Smooth muscle cell (in vitro differentiated cells): ENCODE measurements around the gene OMG. TPM values are rescaled to one million over a fixed set of nuclear protein-coding genes. Genes with fewer than 3 reads are reported as not detected.

Source experiments
- DNase-seq: peaks from one replicate; lab custom pipeline; 2025; ENCODE audit not compliant: unreplicated experiment; lab: John Stamatoyannopoulos, UW
- H2AFZ ChIP-seq: fragments of 200-600 bp; sonication (generic); 2 replicates; pipeline ENCODE4 v1.6.0; 2016; ENCODE audit warnings: antibody characterized with exemption, low read depth, mild to moderate bottlenecking
- H3F3A ChIP-seq: fragments of 200-600 bp; sonication (generic); 2 replicates; pipeline ENCODE4 v1.6.0; 2017; ENCODE audit warnings: antibody characterized with exemption, low read depth
- H3K27ac ChIP-seq: fragments of 200-600 bp; sonication (generic); 2 replicates; pipeline ENCODE4 v1.5.1; 2016; ENCODE audit warnings: low read depth, mild to moderate bottlenecking
- H3K27me3 ChIP-seq: fragments of 200-600 bp; sonication (generic); 2 replicates; pipeline ENCODE4 v1.6.1; 2016; ENCODE audit warnings: low read depth, mild to moderate bottlenecking
- H3K36me3 ChIP-seq: fragments of 200-600 bp; sonication (generic); 2 replicates; pipeline ENCODE4 v1.5.1; 2016; ENCODE audit warnings: low read depth
- H3K4me1 ChIP-seq: fragments of 200-600 bp; sonication (generic); 2 replicates; pipeline ENCODE4 v1.5.1; 2016; ENCODE audit warnings: low read depth
- H3K4me2 ChIP-seq: fragments of 200-600 bp; sonication (generic); 2 replicates; pipeline ENCODE4 v1.6.0; 2016; ENCODE audit warnings: mild to moderate bottlenecking
- H3K4me3 ChIP-seq: fragments of 200-600 bp; sonication (generic); 2 replicates; pipeline ENCODE4 v1.5.1; 2016; ENCODE audit warnings: mild to moderate bottlenecking
- H3K79me2 ChIP-seq: fragments of 200-600 bp; sonication (generic); 2 replicates; pipeline ENCODE4 v1.6.0; 2016; ENCODE audit warnings: low read depth, mild to moderate bottlenecking
- H3K9ac ChIP-seq: fragments of 200-600 bp; sonication (generic); 2 replicates; pipeline ENCODE4 v1.6.0; 2016; ENCODE audit warnings: low read depth
- H3K9me3 ChIP-seq: fragments of 200-600 bp; sonication (generic); replicated peaks from 2 replicates; pipeline ENCODE4 v1.5.1; 2016; ENCODE audit warnings: low read depth
- H4K20me1 ChIP-seq: fragments of 200-600 bp; sonication (generic); 2 replicates; pipeline ENCODE4 v1.6.0; 2016; ENCODE audit warnings: low read depth
- WGBS: methylation state at CpG from one replicate; pipeline ENCODE4 v1.1.7; 2016; ENCODE audit warnings: low lambda C conversion rate; 5-methylcytosine and 5-hydroxymethylcytosine counted together
- polyA plus RNA-seq: library from polyadenylated mRNA; unstranded; fragments of >200 nt; fragmentation: Nextera tagmentation; extraction: Ambion mirVana; gene quantifications from 2 replicates; pipeline ENCODE4 v1.2.1, GENCODE V29; 2016
- total RNA-seq: library from RNA; depleted of rRNA; stranded (reverse); fragments of >200 nt; gene quantifications from 2 replicates; pipeline ENCODE4 v1.2.3, GENCODE V29; 2014
- TF ChIP-seq, protein P1 (sequence below): fragments of 200-600 bp; sonication (generic); IDR thresholded peaks from 2 replicates; pipeline ENCODE4 v1.5.1; 2017; ENCODE audit warnings: borderline replicate concordance, mild to moderate bottlenecking, antibody characterized with exemption; ENCODE audit not compliant: insufficient read depth, poor library complexity, severe bottlenecking

Gene OMG
- total and polyA plus RNA-seq, 2 experiments from 2014 or later = 0.57 TPM; not detected in 1

DNA sequence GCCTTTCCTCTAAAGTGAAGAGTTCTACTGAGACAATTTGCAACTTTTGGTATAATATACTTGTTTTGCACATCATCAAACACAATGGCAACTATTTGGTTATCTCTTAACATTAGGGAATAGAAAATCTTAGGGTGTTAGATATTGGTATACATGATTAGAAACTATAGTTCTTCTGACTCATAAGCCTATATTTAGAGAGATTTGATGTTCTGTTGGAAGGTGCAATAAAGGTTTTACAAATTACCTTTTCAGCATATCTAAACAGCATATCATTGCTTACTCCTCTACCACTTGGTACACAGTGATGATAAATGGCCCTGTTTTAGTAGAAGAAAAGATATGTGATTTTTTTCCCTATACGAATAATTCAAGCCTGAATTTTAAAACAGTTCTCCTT, 10.6 kb upstream of the OMG start:
- DNase-seq = no peak
- H3K79me2 ChIP-seq = no peaks in the 10 kb centered on the region
- no peaks in the 10 kb centered on the region for H3K9me3 ChIP-seq
- H3K36me3 ChIP-seq = no peaks in the 10 kb centered on the region
- H3K4me2 ChIP-seq = no peak overlapping the region
- H3K27me3 ChIP-seq = no peaks in the 10 kb centered on the region
- TF ChIP-seq, protein P1, sequence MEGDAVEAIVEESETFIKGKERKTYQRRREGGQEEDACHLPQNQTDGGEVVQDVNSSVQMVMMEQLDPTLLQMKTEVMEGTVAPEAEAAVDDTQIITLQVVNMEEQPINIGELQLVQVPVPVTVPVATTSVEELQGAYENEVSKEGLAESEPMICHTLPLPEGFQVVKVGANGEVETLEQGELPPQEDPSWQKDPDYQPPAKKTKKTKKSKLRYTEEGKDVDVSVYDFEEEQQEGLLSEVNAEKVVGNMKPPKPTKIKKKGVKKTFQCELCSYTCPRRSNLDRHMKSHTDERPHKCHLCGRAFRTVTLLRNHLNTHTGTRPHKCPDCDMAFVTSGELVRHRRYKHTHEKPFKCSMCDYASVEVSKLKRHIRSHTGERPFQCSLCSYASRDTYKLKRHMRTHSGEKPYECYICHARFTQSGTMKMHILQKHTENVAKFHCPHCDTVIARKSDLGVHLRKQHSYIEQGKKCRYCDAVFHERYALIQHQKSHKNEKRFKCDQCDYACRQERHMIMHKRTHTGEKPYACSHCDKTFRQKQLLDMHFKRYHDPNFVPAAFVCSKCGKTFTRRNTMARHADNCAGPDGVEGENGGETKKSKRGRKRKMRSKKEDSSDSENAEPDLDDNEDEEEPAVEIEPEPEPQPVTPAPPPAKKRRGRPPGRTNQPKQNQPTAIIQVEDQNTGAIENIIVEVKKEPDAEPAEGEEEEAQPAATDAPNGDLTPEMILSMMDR = no peak
- H3F3A ChIP-seq = no peaks in the 10 kb centered on the region
- no peaks in the 10 kb centered on the region for H4K20me1 ChIP-seq
- 100% methylated on average over 1 of the region's 1 CpG for WGBS
- no peak overlapping the region for H3K27ac ChIP-seq
- H3K4me3 ChIP-seq = no peak overlapping the region
- no peak overlapping the region for H2AFZ ChIP-seq
- H3K9ac ChIP-seq = no peak overlapping the region
- H3K4me1 ChIP-seq = no peaks in the 10 kb centered on the region

DNA sequence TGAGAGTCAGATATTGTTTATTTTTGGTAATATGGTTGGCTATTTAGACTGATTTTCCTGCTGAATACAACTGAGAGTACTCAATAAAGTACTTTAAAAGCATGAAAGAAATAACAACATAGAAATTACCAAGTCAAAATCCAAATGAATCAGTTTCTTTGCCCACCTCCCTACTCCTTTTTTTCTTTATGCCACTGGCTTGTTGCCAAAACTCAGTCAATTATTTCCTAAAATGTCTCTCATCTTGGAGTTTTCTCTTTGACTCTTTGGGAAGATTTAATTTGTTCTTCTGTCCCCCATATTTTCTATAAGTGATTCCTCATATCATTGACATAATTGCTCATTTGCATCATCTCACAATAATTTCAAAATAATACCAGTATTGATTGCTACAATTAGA, 2.6 kb upstream of the OMG start:
- Histone ChIP-seq H3K4me1 (peaks cover 14% of the 10 kb centered on the region), H3K9ac (no peak overlapping the region), H3K4me2 (no peak overlapping the region), H2AFZ (no peak overlapping the region), H4K20me1 (peaks cover 22% of the 10 kb centered on the region), H3K36me3 (no peaks in the 10 kb centered on the region), H3K27ac (no peak overlapping the region), H3K9me3 (no peaks in the 10 kb centered on the region), H3K4me3 (no peak overlapping the region), H3K27me3 (no peaks in the 10 kb centered on the region), H3F3A (no peaks in the 10 kb centered on the region), H3K79me2 (no peaks in the 10 kb centered on the region)
- DNase-seq = no peak
- TF ChIP-seq, protein P1 = no peak

DNA sequence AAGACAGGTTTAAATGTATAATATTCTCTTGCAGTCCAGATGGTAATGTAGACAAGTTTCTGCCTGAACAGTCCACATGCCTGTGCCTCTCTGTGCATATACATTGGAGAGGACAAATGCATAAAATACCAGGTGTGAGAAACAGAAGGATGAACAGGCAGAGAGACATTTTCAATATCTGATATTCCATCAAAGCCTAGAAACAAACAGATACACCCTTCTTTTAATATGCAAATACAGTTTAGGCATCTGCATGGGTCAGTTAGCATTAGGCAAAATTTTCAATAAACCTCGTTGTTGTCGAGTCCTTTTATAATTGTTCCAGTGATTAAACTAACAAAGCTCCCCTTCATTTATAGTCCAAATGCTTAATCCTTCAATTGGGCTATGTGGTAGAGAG, 897 bp downstream of the OMG start:
- Histone ChIP-seq H3K79me2 (no peaks in the 10 kb centered on the region), H4K20me1 (peaks cover 26% of the 10 kb centered on the region), H3K4me2 (no peak overlapping the region), H3K9me3 (no peaks in the 10 kb centered on the region), H3K36me3 (no peaks in the 10 kb centered on the region), H3K27me3 (no peaks in the 10 kb centered on the region), H3K9ac (no peak overlapping the region), H3K4me3 (no peak overlapping the region), H3K27ac (no peak overlapping the region), H3F3A (no peaks in the 10 kb centered on the region), H3K4me1 (peaks cover 14% of the 10 kb centered on the region), H2AFZ (no peak overlapping the region)
- DNase-seq = no peak
- TF ChIP-seq, protein P1 = no peak
- WGBS = 96% methylated on average over 2 of the region's 2 CpGs

DNA sequence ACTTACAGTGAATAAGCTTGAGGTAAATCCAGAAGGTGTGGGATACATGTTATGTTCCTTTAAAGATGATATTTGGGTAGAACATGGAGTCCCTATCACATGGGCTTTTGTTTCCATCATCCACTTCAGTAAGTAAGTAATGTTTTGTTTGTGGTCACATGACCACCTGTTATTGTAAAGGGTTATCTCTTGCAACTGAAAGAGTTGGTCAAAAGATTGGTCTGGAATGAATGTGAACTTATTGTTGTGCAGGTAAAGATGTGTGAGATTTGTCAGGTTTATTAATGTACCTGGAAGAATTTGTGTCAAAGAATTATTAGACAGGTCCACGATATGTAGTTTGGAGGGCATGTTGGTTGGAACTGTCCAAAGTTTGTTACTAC, 1.6 kb downstream of the OMG start:
- Histone ChIP-seq H2AFZ (no peak overlapping the region), H3K27me3 (no peaks in the 10 kb centered on the region), H3K4me1 (peaks cover 14% of the 10 kb centered on the region), H3K4me2 (no peak overlapping the region), H3K27ac (no peak overlapping the region), H3K4me3 (no peak overlapping the region), H4K20me1 (peaks cover 26% of the 10 kb centered on the region), H3K36me3 (no peaks in the 10 kb centered on the region), H3K9me3 (no peaks in the 10 kb centered on the region), H3F3A (no peaks in the 10 kb centered on the region), H3K9ac (no peak overlapping the region), H3K79me2 (no peaks in the 10 kb centered on the region)
- no peak for DNase-seq
- 100% methylated on average over 1 of the region's 1 CpG for WGBS
- TF ChIP-seq, protein P1 = no peak
